HCT116 (cell line): ENCODE measurements around the gene MTPN. TPM values are rescaled to one million over a fixed set of nuclear protein-coding genes. Genes with fewer than 3 reads are reported as not detected.

Experiments
- ATAC-seq: fragments of 200-7000 bp; cut with Tn5 transposase; 2 replicates; pipeline ENCODE4 v1.9.1; 2020; ENCODE audit warnings: mild to moderate bottlenecking, moderate library complexity
- BruUV-seq: library from RNA; stranded (reverse); fragments of 400-500 nt; replicated peaks from 2 replicates; lab custom pipeline; 2021; lab: Mats Ljungman, UMichigan
- CTCF ChIA-PET: fragments of 300-600 bp; sonication (Branson Sonifier 250); formaldehyde crosslinking; loops from one replicate; lab custom pipeline; 2021; ENCODE audit warnings: antibody characterized with exemption; lab: Charles Lee
- POLR2A ChIA-PET: fragments of 300-600, 350-600 bp; sonication (Branson Sonifier 250); formaldehyde crosslinking; loops from one replicate; lab custom pipeline; 2021; ENCODE audit warnings: antibody characterized with exemption; lab: Charles Lee
- RAD21 ChIA-PET, 2 experiments: fragments of 300-600 bp; sonication (Branson Sonifier 250); formaldehyde crosslinking; loops; one replicate each; lab custom pipeline; 2023; ENCODE audit warnings: low total read pairs in 2 of 2; ENCODE audit not compliant: uncharacterized antibody in 2 of 2, unreplicated experiment in 2 of 2, low non-redundant PET in 1 of 2; lab: Charles Lee
- DNase-seq: peaks from one replicate; pipeline ENCODE4 v3.0.0-alpha.2; 2010; ENCODE audit warnings: low read depth, low spot score
- H2AFZ ChIP-seq: fragments of 200-600 bp; shearing (Covaris generic), sonication (generic); 2 replicates; pipeline ENCODE4 v1.6.1; 2017; ENCODE audit warnings: low read depth, mixed run types, mixed read lengths, antibody characterized with exemption, low read length; ENCODE audit not compliant: poor library complexity, severe bottlenecking
- H3K27ac ChIP-seq: 2 replicates; pipeline ENCODE4 v1.5.1; 2012; ENCODE audit warnings: low read depth, low read length
- H3K27me3 ChIP-seq: fragments of 200-600 bp; sonication (generic); 2 replicates; pipeline ENCODE4 v1.6.1; 2016; ENCODE audit warnings: mixed run types, low read length, mixed read lengths; ENCODE audit not compliant: insufficient read depth
- H3K36me3 ChIP-seq, 2 experiments: fragments of 200-500 bp in 1 of 2; fragments of 200-600 bp in 1 of 2; sonication (Bioruptor generic) in 1 of 2; sonication (generic) in 1 of 2; 2 replicates each; pipeline versions ENCODE4 v1.5.1 to v1.6.1; 2014 to 2016; ENCODE audit warnings: low read length in 2 of 2, inconsistent platforms in 1 of 2, mixed read lengths in 1 of 2, mixed run types in 1 of 2; ENCODE audit not compliant: insufficient read depth in 2 of 2, control insufficient read depth in 1 of 2
- H3K4me1 ChIP-seq, 2 experiments: fragments of 200-600 bp in 1 of 2; sonication (generic) in 1 of 2; 2 replicates each; pipeline versions ENCODE4 v1.5.1 to v1.6.1; 2012 to 2017; ENCODE audit warnings: low read length in 2 of 2, inconsistent platforms in 1 of 2, mild to moderate bottlenecking in 1 of 2, mixed read lengths in 1 of 2, mixed run types in 1 of 2, moderate library complexity in 1 of 2; ENCODE audit not compliant: insufficient read depth in 2 of 2, control insufficient read depth in 1 of 2
- H3K4me2 ChIP-seq: fragments of 200-600 bp; sonication (generic); 2 replicates; pipeline ENCODE4 v1.6.1; 2017; ENCODE audit warnings: mixed run types, low read length, mixed read lengths
- H3K4me3 ChIP-seq, 2 experiments: fragments of 200-600 bp in 1 of 2; sonication (generic) in 1 of 2; replicated peaks in 1 of 2; 2 replicates each; pipeline ENCODE4 v1.5.1; 2011 to 2016; ENCODE audit warnings: low read length in 2 of 2, control low read depth in 1 of 2, low read depth in 1 of 2, mild to moderate bottlenecking in 1 of 2, mixed read lengths in 1 of 2, mixed run types in 1 of 2
- H3K79me2 ChIP-seq: fragments of 200-600 bp; sonication (generic); 2 replicates; pipeline ENCODE4 v1.6.1; 2017; ENCODE audit warnings: mild to moderate bottlenecking, mixed run types, low read length, moderate library complexity, mixed read lengths; ENCODE audit not compliant: insufficient read depth
- H3K9ac ChIP-seq: fragments of 200-600 bp; sonication (generic); 2 replicates; pipeline ENCODE4 v1.6.1; 2016; ENCODE audit warnings: low read length, mixed read lengths
- H3K9me2 ChIP-seq: fragments of 200-600 bp; sonication (generic), shearing (Covaris generic); 2 replicates; pipeline ENCODE4 v1.6.1; 2017; ENCODE audit warnings: mixed run types, mild to moderate bottlenecking, moderate library complexity; ENCODE audit not compliant: insufficient read depth
- H3K9me3 ChIP-seq, 2 experiments: fragments of 200-500 bp in 1 of 2; fragments of 200-600 bp in 1 of 2; sonication (Bioruptor generic) in 1 of 2; sonication (generic) in 1 of 2; 2 replicates each; pipeline ENCODE4 v1.6.1; 2014 to 2017; ENCODE audit warnings: low read length in 2 of 2, mixed read lengths in 2 of 2, inconsistent platforms in 1 of 2, low read depth in 1 of 2, mild to moderate bottlenecking in 1 of 2, mixed run types in 1 of 2, moderate library complexity in 1 of 2; ENCODE audit not compliant: control insufficient read depth in 1 of 2, insufficient read depth in 1 of 2
- H4K20me1 ChIP-seq: fragments of 200-600 bp; sonication (generic), shearing (Covaris generic); 2 replicates; pipeline ENCODE4 v1.6.1; 2017; ENCODE audit warnings: mixed run types, mild to moderate bottlenecking, moderate library complexity; ENCODE audit not compliant: insufficient read depth
- ELF1 ChIP-seq: IDR thresholded peaks from 2 replicates; pipeline ENCODE4 v1.6.1; 2012; ENCODE audit warnings: low read depth, borderline replicate concordance
- FOSL1 ChIP-seq: IDR thresholded peaks from 2 replicates; pipeline ENCODE4 v1.6.1; 2012; ENCODE audit warnings: low read depth
- RAD21 ChIP-seq: IDR thresholded peaks from 2 replicates; pipeline ENCODE4 v1.6.1; 2012; ENCODE audit warnings: low read depth, mild to moderate bottlenecking
- SRF ChIP-seq: IDR thresholded peaks from 2 replicates; pipeline ENCODE4 v1.6.1; 2012; ENCODE audit warnings: low read depth
- TCF7L2 ChIP-seq: IDR thresholded peaks from 2 replicates; pipeline ENCODE4 v1.7.0; 2011; ENCODE audit warnings: borderline replicate concordance, inconsistent platforms; ENCODE audit not compliant: insufficient read depth, insufficient read length; ENCODE audit errors: extremely low read depth
- intact Hi-C: fragments of 100-400 bp; cut with micrococcal nuclease; formaldehyde crosslinking; loops from 2 replicates; pipeline ENCODE4 v1.10.0; 2022
- total RNA-seq: library from RNA; stranded (reverse); gene quantifications from one replicate; pipeline ENCODE4 v1.2.1, GENCODE V29; 2021; ENCODE audit not compliant: unreplicated experiment
- TF ChIP-seq, protein P1 (sequence below): IDR thresholded peaks from 2 replicates; pipeline ENCODE4 v1.6.1; 2012; ENCODE audit warnings: low read depth
- TF ChIP-seq, protein P2 (sequence below), 3 experiments: fragments of 200-600 bp in 1 of 3; sonication (generic) in 1 of 3; IDR thresholded peaks in 2 of 3; conservative IDR thresholded peaks in 1 of 3; 2 replicates each; pipeline ENCODE4 v1.5.1; 2012 to 2017; ENCODE audit warnings: low read depth in 2 of 3, low read length in 2 of 3, antibody characterized with exemption in 1 of 3, borderline replicate concordance in 1 of 3, control low read depth in 1 of 3, mild to moderate bottlenecking in 1 of 3, mixed read lengths in 1 of 3, mixed run types in 1 of 3, moderate library complexity in 1 of 3; ENCODE audit not compliant: insufficient read depth in 1 of 3
- TF ChIP-seq, protein P3 (sequence below): IDR thresholded peaks from 2 replicates; pipeline ENCODE4 v1.6.1; 2012
- TF ChIP-seq, protein P4 (sequence below): IDR thresholded peaks from 2 replicates; pipeline ENCODE4 v1.6.1; 2011; ENCODE audit warnings: mild to moderate bottlenecking, low read length, moderate library complexity; ENCODE audit not compliant: insufficient replicate concordance; ENCODE audit errors: extremely low read depth

The MTPN gene
- total RNA-seq, 1 experiment from 2014 or later: 152 TPM

DNA sequence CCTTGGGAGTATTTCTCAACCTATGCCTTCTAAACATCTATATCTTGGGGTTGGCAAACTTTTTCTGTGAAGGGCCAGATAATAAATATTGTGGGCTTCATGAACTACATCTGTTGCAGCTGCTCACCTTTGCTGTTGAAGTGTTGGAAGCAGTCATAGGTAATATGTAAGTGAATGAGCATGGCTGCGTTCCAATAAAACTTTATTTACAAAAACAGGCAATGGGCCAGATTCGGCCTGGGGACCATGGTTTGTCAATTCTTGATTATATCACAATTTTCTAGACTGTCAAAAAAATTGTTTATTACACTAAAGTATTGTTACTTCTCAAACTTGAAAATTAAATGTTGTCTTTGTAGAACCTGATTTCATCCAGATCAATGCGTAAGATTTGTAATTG is 54.9 kb downstream of the MTPN start (continued):
- TF ChIP-seq, protein P1, sequence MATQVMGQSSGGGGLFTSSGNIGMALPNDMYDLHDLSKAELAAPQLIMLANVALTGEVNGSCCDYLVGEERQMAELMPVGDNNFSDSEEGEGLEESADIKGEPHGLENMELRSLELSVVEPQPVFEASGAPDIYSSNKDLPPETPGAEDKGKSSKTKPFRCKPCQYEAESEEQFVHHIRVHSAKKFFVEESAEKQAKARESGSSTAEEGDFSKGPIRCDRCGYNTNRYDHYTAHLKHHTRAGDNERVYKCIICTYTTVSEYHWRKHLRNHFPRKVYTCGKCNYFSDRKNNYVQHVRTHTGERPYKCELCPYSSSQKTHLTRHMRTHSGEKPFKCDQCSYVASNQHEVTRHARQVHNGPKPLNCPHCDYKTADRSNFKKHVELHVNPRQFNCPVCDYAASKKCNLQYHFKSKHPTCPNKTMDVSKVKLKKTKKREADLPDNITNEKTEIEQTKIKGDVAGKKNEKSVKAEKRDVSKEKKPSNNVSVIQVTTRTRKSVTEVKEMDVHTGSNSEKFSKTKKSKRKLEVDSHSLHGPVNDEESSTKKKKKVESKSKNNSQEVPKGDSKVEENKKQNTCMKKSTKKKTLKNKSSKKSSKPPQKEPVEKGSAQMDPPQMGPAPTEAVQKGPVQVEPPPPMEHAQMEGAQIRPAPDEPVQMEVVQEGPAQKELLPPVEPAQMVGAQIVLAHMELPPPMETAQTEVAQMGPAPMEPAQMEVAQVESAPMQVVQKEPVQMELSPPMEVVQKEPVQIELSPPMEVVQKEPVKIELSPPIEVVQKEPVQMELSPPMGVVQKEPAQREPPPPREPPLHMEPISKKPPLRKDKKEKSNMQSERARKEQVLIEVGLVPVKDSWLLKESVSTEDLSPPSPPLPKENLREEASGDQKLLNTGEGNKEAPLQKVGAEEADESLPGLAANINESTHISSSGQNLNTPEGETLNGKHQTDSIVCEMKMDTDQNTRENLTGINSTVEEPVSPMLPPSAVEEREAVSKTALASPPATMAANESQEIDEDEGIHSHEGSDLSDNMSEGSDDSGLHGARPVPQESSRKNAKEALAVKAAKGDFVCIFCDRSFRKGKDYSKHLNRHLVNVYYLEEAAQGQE: no peak
- TF ChIP-seq, protein P2, sequence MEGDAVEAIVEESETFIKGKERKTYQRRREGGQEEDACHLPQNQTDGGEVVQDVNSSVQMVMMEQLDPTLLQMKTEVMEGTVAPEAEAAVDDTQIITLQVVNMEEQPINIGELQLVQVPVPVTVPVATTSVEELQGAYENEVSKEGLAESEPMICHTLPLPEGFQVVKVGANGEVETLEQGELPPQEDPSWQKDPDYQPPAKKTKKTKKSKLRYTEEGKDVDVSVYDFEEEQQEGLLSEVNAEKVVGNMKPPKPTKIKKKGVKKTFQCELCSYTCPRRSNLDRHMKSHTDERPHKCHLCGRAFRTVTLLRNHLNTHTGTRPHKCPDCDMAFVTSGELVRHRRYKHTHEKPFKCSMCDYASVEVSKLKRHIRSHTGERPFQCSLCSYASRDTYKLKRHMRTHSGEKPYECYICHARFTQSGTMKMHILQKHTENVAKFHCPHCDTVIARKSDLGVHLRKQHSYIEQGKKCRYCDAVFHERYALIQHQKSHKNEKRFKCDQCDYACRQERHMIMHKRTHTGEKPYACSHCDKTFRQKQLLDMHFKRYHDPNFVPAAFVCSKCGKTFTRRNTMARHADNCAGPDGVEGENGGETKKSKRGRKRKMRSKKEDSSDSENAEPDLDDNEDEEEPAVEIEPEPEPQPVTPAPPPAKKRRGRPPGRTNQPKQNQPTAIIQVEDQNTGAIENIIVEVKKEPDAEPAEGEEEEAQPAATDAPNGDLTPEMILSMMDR (IDR thresholded peaks at IDR 0.05 in 2 of 3, conservative IDR thresholded peaks at IDR 0.05 in 1 of 3; ENCODE audit: borderline replicate concordance in 1 of 3, insufficient read depth in 1 of 3, low read depth in 2 of 3, low read length in 2 of 3): no peak
- TF ChIP-seq ELF1: no peak
- TF ChIP-seq, protein P3, sequence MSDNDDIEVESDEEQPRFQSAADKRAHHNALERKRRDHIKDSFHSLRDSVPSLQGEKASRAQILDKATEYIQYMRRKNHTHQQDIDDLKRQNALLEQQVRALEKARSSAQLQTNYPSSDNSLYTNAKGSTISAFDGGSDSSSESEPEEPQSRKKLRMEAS: no peak
- TF ChIP-seq, all 23 proteins: peak for 0

DNA sequence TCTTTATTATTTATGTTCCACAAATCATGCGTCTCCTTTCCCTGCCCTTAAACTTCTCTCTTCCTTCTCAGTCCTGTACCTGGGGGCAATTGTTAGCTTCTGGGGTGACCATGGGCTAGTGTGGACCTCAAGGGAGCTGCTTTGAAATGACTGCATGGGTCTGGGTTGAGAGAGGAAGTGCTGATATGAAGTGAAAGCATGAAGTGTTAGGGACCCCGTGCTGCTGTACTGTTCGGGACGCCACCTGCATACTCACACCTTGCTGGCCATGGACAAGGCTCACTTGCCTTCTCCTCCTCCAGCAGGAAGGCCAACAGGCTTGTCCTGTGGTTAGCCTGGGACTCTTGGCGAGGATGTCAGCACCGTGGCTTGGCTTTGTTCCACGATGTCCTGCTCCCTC is 56.7 kb downstream of the MTPN start:
- Histone ChIP-seq H3K9me2 (no peaks in the 10 kb centered on the region), H2AFZ (no peak overlapping the region), H3K9ac (no peak overlapping the region), H3K27ac (no peak overlapping the region), H3K79me2 (no peaks in the 10 kb centered on the region), H3K4me3 (no peak overlapping the region), H3K9me3 (no peaks in the 10 kb centered on the region), H3K4me1 (peaks cover 7 to 28% of the 10 kb centered on the region in 2 experiments; a peak in 3 of 4 replicates), H3K36me3 (no peaks in the 10 kb centered on the region), H4K20me1 (no peaks in the 10 kb centered on the region), H3K27me3 (no peaks in the 10 kb centered on the region), H3K4me2 (no peak overlapping the region)
- POLR2A ChIA-PET: no interaction called here
- ATAC-seq (no peak), DNase-seq (no peak)
- RAD21 ChIA-PET: no interaction called here
- BruUV-seq: no TSS peak
- CTCF ChIA-PET: no interaction called here
- intact Hi-C loops: no loop called here
- TF ChIP-seq SRF: no peak
- TF ChIP-seq, protein P2 (IDR thresholded peaks at IDR 0.05 in 2 of 3, conservative IDR thresholded peaks at IDR 0.05 in 1 of 3; ENCODE audit: borderline replicate concordance in 1 of 3, insufficient read depth in 1 of 3, low read depth in 2 of 3, low read length in 2 of 3): no peak
- no peak for TF ChIP-seq RAD21
- no peak for TF ChIP-seq FOSL1
- TF ChIP-seq, protein P4, sequence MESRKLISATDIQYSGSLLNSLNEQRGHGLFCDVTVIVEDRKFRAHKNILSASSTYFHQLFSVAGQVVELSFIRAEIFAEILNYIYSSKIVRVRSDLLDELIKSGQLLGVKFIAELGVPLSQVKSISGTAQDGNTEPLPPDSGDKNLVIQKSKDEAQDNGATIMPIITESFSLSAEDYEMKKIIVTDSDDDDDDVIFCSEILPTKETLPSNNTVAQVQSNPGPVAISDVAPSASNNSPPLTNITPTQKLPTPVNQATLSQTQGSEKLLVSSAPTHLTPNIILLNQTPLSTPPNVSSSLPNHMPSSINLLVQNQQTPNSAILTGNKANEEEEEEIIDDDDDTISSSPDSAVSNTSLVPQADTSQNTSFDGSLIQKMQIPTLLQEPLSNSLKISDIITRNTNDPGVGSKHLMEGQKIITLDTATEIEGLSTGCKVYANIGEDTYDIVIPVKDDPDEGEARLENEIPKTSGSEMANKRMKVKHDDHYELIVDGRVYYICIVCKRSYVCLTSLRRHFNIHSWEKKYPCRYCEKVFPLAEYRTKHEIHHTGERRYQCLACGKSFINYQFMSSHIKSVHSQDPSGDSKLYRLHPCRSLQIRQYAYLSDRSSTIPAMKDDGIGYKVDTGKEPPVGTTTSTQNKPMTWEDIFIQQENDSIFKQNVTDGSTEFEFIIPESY: no peak
- TF ChIP-seq TCF7L2: no peak
